ENCODE data around the gene PFKFB2.

PFKFB2 gene

DNA sequence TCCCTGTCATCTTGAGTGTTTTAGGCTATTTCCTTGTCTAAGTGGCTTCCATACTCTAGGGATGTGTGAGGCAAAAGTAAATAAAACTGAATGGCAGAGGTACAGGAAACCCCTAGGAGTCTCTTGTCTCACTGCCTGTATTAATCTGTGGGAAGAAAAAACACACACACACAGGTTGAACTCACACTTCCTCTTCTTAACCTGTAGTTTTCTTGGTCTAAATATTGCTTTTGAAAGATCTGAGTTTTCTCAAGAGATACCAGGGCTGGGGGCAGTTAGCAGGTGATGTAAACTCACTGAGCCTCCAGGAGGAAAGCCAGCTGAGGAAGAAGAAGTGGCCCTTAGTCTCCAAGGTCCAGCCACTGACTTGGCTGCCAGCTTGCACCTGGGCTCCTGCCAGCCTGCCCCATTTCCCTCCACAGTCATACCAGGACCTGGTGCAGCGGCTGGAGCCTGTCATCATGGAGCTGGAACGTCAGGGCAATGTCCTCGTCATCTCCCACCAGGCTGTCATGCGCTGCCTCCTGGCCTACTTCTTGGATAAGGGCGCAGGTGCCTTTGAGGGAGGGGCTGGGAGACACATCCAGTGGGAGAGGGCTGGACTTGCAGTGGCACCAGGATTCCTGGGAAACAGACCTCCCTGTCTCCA is 16.9 kb downstream of the PFKFB2 start:
- FAIRE-seq = no peak

- no peak for FAIRE-seq
These were observed 17.7 kb downstream of the PFKFB2 start for GRCh38 chr1:207070811-207071210.

- FAIRE-seq = no peak
These were observed 18.4 kb downstream of the PFKFB2 start for GRCh38 chr1:207071426-207071825.

DNA sequence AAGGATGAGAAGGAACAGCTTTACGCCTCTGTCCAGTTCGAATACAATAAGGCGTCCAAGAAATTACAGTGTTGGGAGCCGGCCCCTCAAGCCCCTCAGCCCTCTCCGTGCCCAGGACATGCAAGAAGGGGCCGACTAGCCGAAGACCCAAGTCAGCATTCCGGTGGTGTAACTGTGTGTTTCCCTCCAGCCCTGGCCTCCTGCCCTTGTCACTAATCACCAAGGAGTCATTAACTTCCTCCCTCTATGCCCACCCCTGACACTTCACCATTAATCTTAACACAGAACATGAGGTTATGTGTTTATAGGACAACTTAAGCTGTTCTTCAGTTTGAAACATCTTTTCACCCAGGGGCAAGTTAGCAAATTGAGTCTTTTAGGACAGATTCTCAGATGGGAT is 19.2 kb downstream of the PFKFB2 start:
- no peak for FAIRE-seq

- no peak for FAIRE-seq
These were observed 21.1 kb downstream of the PFKFB2 start for GRCh38 chr1:207073906-207074820.

DNA sequence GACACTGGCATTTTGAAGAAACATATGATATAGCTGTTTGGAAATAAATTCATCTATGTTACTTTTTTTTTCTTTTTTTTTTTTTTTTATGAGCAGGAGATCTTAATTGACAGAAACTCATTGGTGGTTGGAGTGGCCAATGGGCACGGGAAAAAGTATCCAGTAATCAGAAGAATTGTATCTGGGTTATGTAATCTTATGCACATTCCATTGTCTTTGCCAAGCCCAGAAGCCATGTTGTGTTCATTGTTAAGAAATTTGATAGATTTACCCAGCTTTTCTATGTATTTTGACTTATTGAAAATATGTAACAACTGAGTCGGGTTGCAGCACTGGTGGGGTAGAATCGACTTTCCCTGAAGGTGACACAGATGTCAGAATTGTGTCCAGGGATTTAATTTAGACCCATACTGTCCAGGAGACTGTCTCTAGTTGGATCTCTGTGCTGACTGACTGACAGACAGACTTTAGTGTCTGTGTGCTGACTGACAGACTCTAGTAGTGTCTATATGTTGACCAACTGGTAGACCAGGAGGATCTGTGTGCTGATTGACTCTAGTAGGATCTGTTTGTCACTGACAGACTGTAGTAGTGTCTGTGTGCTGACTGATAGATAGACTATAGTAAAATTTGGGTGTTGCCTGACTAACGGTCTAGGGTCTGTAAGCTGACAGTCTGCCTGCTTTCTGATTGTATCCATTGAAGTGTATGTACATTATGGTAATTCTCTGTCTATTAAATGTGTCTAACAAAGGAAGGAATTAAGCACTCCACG is 23.3 kb downstream of the PFKFB2 start:
- FAIRE-seq = no peak

DNA sequence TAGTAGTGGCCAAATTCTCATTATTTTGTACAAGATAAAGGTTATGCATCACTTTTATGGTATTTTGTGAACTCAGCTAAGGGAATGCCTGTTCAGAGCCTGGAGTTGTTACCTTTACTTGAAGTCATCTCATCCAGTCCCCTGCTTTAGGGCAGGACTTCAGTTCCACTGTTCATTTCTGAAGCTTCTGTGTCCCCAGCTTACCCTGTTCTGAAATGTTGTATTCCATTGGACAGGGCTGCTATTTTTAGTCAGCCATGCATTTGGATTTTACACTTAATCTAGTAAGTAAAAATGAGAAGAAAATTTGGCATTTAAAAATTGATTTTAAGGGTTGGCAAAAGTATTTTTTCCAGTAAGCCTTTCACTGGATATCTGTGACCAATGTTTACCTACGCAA is 23.9 kb downstream of the PFKFB2 start:
- no peak for FAIRE-seq

DNA sequence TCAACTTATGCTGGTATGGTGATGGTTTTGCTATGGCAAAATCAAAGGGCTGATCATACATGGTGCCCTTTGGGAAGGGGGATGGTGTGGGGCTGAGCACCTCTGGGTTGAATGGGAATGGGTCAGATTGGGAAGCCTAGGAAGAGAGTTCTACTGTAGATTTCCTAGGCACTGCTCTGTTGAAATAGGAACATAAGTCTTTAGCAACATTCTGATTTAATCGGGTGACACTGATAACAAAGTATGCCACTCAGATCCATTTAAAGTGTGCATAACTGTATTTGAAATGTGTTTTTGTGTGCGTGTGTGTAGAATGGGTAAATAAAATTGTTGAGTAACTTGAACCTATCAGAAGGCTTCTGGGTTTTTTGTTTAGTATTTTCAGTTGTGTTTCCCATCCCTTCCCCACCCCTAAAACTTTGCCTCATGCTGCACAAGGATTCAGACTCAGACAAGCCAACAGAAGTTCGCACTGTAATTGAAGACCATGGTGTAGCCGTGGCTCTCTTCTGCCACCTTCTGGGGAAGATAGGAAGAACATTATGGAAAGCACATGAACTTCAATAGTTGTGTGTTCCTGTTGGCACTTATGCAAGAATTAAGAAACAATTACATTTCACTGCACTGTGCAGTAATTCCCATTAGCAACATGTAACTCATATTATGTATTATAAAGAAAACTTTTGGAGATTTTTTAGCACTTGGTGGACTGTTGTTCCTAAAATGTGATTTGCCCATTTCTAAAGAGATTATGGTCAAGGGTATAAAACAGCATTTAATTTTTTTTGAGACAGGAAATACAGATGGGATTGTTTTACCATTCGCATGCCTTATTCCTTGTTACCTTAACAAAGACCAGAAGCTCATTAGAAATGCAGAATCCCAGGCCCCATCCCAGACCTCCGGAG is 24.6 kb downstream of the PFKFB2 start:
- FAIRE-seq = peak; percentile 97

DNA sequence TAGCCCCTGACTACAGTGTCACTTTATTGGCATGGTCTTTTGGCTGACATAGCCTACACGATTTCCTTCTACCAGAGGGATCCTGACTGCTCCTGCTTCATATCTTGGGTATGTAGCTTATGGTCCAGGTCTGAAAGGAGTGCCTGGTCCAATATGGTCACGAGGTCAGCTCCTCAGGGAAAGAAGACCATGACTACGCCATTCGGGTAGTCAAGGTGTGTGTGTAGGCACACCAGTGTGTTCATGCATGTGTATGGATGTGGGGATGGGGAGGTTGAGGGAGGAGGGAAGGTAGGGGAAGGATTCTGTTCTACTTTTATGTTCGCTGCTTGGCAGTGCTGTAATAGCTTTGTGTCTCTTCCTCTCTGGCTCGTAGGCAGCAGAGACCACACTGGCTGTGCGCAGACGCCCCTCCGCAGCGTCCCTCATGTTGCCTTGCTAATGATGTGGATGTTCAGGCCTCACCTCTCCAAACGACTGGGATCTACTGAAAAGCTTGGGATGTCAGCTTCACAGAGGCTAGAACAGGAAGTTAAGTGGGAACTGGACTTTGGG is 25.6 kb downstream of the PFKFB2 start:
- no peak for FAIRE-seq

DNA sequence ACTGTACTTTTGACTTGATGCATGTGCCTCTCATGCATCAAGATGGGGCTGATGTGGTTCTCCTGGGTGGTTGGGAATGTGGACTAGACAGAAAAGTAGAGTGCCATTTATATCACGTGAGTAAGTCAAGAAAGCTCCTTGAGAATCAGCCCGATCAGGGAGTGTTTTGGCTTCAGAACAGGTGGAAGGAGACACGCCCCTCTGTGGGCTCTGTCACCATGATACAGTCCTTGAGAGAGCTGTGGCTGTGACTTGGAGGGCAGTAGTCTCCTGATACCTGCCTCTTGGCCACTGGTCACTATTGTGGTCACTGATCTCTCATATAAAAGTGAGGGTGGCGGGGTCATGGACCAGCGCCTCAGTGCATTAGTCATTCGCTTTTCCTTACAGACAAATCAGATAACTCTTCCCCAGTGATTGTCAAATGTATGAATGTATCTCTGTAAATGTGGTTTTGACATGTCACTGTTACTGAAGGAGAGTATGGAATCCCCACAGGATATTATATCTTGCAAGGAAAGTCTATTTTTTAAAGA is 26.7 kb downstream of the PFKFB2 start:
- no peak for FAIRE-seq

GRCh38 chr1:207081088-207081487 is 28.0 kb downstream of the PFKFB2 start:
- FAIRE-seq = no peak

DNA sequence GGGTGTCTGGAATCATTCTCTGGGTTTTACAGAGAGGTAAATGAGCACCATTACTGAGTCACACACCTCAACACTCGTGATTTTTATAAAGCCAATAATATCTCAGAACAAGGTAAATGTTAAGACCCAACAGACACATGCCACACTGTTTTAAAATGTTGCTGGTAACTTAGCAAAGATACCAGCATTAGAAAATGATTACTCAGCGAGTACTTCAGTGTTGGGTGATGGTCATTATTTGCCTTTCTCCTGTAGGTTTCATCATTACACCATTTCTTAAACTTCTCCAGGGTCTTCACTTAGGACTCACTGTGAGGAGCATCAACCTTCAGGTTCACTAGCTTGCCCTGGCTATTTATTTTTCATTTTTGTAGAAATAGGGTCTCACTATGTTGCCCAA is 28.7 kb downstream of the PFKFB2 start:
- FAIRE-seq = no peak

DNA sequence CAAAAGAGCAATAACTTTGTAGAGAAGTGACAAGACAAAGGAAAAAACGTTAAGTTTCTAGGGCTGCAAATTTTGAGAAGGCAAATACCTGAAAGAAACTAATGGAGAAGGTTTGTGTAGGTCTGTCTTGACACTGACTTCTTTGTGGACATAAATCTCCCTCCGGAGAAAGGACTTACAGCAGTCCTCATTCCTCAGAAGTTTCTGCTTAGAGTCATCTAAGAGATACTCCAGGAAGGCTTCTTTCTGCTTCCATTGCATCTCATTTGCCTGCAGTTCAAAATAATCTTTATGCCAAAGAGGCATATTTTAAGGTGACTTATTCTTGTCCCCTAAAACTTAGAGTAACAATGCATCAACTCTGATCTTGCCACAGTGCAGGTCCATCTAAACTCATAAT is 31.2 kb downstream of the PFKFB2 start:
- no peak for FAIRE-seq

GRCh38 chr1:207084701-207085180 is 31.7 kb downstream of the PFKFB2 start:
- peak; percentile 50 for FAIRE-seq

DNA sequence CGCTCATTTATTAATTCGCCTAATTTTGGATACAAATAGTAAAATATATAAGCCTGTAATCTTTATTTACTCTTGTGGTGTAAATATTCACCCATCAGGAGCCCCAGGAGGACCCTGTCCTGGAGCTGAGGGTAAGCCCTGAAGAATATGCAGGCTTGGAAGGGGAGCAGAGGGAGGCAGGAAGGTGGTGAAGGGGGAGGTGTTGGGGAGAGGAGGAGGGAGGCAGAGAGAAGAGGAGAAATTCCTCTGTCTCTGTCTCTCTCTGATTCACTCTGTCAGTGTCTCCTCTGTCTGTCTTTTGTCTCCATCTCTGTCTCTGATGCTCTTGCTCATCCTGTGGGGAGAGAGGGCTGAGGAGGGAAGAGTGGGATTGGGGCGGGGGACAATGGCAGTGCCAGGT is 32.8 kb downstream of the PFKFB2 start:
- FAIRE-seq = no peak

DNA sequence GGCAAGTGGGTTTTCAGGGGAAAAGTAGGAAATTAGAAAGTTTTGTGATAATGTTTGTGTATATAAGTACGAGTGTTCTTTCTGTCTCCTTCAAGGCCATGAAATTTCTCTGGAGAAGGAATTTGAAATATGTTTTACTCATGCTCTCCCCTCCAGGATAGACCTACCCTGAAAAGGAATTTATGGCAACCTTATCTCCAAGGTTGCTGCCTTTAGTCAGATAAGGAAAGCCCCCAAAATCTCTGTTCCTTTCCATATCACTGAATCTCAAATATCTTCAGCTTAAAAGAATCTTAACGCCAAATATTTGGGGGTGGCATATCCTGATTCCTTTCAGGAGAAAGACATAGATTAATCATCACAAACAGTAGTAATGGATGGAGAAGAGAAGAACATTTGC is 35.1 kb downstream of the PFKFB2 start:
- FAIRE-seq = no peak

- no peak for FAIRE-seq
These were observed 35.9 kb downstream of the PFKFB2 start, which contains the start of gene C4BPB for GRCh38 chr1:207088701-207089626. TSS of gene C4BPB (plus strand) at chr1:207088860. CDS start at chr1:207089532, 672 bp downstream.

- no peak for FAIRE-seq
These were observed 36.7 kb downstream of the PFKFB2 start for GRCh38 chr1:207089627-207090355.

- FAIRE-seq = no peak
These were observed 38.3 kb downstream of the PFKFB2 start for GRCh38 chr1:207091200-207091908.

All from G401.6 (cell line).